ENCODE results near the gene PURA.
A peak's percentile ranks its signal among the peaks of the same experiment; 100 is the strongest.
"Not testable (repeated sequence)": the region's sequence is repeated elsewhere in the genome, so short reads cannot be mapped to it uniquely, and the experiment has no call there.

The PURA gene

DNA sequence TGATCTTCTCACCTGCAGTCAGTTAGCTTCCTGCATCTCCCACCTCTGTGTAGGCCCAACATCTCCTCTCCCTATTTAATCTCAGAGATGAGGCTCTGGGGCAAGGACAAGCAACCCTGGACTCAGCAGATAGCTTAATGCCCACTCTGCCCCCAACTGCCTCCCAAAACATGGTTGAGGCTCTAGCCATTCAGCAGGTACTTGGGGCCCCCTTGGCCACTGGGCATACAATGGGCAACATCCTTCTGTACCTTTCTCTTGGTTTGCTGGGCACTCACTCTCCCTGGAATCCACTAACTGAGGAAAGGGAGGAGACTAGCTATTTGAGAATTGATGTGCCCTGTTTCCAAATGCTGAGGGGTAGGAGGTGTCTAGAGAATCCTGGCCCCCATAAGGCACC lies 21.2 kb downstream of the PURA start:
- no peak for DNase-seq

DNA sequence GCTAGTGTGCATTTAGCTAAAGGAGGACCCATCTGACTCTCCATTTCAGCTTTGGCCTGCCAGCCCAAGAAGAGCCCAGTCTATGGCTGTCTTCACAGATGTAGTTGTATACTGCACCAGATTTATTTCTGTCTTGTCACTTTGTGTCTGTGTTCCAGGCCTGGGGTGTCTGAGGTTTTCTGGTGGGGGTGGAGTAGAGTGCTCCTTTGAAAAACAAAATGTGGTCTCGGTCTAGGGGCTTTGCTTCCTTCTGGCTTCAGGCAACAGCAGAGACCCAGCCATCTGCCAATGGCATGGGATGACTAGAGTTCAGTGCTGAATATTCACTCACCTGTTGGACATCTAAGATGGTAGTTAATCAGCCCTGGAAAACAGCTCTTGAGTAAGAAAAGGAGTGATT lies 22.7 kb downstream of the PURA start:
- no peak for DNase-seq

DNA sequence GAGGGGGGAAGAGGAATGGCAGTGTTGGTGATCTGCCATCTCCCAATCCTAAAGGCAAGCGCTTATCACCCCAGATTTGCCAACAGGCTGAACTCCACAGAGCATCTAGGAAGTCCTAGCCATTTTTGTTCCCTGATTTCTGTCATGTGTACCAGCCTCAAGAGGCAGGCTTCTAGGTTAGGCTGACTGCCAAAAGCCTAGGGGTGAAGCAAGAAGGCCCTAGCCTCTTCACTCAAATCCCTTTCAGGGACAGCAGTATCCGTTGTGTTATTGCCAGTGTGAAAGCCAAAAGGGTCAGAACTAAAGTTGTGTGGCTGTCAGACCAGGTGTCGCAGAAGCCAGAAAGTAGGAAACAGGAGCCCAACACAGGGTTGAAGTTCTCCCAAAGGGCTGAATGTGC lies 26.5 kb downstream of the PURA start:
- DNase-seq, result no peak

DNA sequence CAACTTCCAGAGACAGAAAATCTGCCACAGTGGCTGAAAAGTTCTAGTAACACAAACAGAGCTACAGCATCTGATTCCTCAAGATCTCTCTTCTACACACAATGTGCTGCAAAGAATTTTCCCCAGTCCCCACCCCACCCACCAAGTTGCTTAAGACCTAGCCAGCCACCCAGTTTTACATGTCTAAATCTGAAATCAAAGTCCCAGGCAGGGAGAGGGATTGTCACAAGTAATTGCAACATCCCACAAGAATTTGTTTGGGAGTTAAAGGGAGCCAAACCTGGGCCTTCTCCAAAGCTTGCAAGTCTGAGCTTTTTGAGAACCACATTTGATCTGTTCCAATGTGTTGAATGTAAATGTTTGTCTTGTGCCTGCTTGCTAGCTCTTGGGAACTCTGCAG lies 27.3 kb downstream of the PURA start:
- DNase-seq, result no peak

DNA sequence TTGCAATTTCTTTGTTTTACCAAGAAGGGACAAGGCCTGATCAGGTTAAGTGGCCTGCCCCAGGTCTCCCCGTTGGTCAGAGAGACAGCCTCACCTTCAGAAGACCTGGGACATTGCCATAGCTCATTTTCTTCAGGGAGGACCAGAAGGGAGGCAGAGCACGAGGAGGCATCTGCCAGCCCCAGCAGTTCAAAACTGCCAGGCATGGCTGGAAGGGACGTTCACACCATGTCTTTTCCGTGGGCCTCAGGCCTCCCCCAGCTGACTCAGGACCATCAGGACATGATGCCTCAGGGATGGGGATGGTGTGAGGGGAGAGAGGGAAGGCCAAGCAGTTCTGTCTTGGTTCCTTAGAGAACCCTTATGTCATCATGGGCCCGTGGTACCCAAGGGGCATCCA lies 28.3 kb downstream of the PURA start:
- DNase-seq, result no peak

DNA sequence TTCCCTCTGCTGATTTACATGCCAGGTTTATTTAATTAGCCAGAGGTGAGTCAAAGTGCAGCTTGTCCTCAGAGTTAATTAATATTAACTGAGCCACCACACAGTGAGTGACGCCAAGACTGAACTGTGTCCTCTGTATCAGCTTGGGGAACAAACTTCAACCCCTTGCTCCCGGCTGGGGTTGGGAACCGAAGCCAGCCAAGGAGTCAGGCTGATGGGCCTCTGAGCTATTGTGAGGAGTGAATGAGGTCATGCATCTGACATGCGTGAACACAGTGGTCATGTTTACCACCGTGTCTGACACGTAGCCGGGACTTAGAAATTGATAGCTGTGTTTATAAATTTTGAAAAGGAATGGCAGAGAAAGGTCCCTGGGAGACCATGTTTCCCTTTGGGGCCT lies 28.9 kb downstream of the PURA start:
- DNase-seq, result no peak

DNA sequence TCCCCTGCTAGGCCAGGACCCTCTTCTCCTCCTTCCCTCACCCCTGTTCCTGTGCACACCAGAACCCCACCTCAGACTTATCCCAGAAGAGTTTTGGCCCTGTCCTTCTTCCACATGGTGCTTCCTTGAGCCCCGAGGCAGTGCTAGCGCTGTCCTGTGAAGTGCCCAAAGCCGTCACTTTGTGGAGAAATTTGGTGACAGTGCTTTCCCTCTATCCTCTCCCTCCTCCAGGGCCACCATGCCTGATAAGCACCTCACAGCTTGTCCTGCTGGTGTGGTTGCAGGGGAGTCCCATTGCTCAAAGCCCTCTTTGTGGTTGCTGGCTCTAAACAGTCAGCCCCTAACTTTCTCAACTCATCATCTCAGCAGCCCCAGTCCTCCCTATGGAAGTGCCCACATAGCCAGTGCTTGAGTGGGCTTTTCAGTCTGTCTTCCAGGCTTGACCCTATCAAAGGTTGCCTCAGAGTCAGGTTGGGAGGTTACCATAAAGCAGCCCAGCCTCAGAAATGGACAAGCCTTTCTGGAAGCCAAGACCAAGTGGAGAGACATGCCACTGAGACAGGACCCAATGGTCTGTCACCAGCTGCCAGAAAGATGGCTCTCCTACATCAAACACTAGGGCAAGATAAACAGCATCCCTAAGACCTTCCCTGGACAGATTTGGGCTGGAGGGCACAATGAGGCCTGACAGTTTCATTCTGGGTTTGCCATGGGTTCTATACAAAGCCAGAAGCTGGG lies 29.8 kb downstream of the PURA start:
- no peak for DNase-seq

DNA sequence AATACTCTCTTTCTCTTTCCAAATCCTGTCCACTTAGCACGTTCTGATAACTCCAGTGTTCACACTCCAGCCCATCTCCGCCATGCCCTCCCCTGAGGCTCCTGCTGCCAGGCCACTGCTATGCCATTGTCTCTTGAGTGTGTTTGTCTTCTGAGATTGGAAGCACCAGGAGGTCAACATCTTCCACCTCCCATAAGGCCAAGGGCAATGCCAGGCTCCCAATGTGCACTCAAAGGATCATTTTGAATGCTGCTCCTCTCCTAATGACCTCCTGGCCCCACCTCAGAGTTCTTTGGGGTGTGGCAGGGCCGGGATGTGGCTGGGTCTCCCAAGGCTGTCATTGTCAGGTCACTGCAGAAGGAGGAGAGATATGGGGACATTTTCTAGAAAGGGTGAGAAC lies 31.3 kb downstream of the PURA start:
- no peak for DNase-seq

DNA sequence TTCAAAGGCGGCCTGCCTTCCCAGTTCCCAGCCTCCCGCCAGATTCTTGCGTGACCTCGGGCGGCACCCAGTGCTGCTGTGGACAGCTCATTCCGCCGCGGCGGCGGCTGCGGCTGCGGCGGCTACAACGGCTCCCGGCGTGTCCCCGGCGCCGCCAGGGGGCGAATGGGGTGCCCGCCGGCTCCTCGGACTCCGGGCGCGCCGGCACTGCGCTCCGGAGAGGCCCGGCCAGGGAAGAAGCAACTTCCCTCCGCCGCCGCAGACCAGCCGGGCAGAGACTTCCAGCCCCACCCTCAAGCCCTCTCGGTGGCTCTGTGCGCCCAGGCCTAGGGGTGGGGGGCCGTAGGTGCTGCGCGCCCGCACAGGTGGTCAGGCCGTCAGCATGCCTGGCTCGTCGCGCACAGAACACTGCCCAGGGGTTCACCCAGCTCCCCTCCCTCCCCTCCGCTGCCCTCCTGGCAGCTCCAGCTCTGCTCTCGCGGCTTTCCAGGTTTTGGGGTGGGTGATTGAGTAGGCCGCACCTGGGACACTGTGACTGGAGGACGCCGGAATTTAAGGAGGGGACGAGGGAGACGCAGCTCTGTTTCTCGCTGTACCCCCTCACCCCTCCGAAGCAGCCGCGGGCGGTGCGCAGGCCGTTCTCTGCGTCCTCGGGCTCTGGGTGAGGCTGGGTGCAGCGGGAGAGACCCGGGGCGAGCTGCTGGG lies 32.1 kb downstream of the PURA start:
- peak in 36 of 51 donors; percentile 19 to 77 (median 42) for DNase-seq

DNA sequence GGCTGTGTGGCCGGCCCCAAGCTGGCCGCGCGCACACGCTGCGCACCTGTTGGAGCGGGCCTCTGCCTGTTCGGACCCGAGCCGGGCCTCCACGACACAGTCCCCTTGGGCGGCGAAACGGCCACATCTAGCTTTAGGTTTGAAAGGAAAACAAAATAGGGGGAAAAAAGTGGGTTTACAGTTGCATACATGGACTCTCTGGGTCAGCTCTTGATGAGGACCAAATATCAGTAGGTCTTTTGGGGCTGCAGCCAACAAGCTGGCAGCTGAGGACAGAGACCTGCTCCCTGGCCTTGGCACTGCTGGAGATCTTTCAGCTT lies 32.6 kb downstream of the PURA start:
- DNase-seq, result no peak

DNA sequence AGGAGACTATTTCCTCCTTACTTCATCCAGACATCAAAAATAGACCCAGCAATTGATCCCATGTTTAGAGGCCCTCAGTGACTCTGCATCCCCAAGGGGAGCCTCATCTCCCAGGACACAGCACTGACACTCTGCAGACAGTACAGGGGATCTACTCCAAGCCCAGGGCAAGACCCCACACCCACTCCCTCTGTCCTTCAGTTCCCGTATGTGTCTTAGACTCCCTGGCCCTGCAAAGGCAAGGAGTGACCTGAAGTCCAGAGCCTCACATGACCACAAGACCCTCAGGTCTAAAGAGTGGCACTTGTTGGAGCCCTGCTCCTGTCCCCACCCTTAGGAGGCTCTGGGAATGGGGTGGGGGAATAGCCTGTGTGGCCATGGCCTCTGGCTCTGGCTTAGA lies 33.6 kb downstream of the PURA start:
- DNase-seq, result no peak

DNA sequence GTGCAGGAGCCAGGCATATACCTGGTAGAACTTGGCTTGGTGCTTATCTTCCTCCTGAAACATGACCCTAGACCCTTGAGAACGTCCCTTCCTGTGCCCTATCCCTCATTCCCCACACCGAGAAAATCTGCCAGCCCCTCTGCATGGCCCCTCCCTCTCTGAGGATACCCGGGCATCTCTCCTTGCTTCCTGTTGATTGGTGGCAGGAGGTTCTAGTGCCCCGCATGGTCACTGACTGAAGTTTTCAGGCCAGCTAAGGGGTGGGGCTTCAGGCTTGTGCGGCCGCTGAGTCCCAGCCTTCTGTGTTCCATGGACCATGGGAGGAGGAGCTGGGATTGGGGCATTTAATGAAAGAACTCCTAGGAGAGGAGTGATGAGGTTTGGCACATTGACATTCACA lies 34.6 kb downstream of the PURA start:
- peak in 5 of 51 donors; percentile 8 to 18 (median 12) for DNase-seq

DNA sequence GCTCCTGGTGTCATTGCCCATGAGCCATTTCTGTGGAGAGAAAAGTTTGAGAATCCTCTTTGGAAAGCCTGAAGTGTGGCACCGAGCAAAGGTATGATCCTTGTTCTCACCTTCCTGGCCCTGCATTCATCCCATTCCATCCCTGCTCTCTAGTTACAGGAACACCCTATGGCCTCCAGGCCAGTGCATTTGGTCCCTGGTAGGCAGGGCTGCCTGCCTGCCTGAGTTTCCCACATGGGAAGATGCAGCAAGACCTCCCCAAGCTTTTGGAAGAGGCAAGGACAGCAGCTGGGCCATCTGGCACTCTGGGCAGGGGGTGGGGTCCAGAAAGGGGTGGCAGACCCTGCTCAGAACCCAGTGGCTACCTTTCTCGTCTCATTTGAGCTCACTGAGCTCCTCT lies 36.3 kb downstream of the PURA start:
- no peak for DNase-seq

DNA sequence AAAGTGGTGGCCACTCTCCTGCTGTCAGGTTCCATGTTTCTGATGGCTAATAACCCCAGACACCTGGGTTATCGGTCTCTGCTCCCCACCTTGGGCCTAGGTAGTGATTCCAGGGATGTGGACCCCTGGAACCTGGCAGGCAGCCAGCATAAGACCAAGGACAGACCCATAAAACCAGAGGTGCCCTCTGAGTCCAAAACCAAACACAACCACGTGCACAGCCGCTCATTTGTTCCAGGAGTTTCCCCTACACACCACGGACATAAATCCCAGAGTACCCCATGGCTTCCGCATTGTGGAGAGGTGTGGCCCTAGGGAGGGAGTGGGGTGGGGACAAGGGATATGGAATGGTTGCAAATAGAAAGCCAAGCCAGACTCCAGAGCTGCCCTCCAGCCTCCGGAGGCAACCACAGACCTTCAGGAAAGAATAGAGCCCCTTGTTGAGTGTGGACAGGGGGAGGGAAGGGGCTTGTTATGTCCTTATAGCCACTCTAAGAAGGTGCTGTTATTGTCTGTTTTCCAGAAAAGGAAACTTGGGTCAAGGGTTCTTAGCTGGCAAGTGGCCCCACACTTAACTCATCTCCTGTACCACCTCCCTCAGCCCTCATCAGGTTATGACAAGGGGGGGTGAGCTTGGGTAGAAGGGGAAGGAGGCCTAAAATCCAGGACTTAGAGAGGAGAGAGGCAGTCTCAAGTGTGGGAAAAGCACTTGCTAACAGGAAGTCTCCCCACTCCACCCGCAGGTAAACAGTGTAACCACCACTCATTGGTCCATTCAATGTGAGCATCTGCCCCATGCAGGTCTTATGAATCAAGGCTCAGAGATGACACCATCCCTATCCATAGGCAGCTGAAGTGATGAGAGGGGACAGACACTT lies 37.5 kb downstream of the PURA start:
- DNase-seq, result no peak

DNA sequence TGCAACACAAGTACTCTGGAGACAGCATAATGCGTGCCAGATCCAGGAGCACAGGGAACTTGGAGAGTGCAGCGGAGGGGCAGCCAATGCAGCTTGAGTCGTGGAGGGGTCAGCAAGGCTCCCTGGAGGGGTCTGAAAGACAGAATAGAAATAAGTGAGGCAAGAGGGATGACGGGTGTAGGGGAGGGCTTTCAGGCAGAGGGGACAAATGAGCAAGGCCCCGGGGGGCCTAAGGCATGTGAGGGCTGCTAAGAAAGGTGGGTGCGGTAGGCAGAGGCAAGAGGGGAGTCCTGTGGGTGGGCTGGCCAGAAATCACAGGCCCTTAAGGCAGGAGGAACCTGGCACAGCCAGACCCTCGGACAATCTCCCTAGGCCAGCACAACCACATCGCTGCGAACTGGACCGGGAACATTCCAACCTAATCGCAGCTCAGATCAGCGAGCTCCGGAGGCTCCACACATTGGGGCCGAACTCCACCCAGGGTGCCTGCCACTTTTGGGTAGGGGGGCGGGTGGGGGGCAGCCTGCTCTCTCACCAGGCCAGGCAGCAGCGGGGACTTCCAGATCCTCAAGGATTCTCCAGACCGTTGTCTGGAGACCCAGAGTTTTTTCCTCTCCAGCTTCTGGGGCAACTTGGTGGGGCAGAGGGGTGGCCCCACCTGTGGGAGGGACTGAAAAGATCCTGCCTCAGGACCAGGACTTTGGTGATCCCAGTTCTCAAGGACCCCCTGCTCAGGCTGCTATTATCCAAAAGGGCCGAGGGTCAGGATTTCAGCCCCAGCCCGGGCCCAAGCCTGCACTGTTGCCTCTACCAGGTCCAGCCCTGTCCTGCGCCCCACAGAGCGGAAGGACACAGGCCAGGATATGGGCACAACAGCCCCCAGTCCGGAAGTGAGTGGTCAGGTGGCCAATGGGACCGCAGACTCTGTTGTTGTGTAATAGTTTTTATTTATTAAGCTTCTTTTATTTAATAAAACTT lies 38.4 kb downstream of the PURA start:
- DNase-seq, result no peak

DNA sequence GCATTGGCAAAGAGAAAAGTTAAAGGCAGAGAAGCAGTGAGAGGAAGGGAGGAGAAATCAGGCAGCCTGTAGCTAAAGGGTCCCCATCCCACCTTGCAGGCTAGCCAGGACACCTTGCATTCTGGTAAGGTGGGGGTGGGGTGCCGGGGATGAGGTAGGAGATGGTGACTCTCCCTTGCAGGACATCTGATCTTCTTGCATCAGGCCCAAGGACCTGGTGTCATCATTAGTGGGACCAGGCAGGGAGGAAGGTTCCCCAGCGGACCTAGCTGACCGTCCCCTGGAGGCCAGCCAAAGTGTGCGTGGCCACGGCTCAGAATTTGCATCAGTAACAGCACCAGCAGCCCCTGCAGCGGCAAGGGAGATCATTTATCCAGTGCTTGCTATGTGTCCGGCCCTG lies 39.3 kb downstream of the PURA start:
- DNase-seq, result peak in 1 of 51 donors; percentile 13

DNA sequence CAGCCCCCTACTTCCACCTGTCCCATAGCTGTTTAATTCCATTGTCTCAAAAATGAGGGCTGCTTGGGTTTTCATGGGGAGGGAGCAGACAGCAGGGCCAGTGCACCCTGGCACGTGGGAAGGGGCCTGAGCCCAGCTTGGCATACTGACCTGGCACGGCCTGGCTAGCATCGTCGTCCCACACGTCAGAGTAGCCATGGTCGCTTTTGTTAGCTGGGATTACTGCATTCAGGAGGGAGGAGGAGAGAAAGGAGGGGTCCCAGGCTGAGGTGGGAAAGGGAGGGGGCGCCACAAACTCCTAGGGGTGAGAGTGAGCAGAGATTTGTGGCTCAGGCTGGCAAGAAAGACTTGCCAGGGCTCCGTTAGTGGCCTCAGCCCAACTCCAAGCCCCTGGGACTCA lies 40.0 kb downstream of the PURA start:
- peak in 20 of 51 donors; percentile 6 to 65 (median 24) for DNase-seq

DNA sequence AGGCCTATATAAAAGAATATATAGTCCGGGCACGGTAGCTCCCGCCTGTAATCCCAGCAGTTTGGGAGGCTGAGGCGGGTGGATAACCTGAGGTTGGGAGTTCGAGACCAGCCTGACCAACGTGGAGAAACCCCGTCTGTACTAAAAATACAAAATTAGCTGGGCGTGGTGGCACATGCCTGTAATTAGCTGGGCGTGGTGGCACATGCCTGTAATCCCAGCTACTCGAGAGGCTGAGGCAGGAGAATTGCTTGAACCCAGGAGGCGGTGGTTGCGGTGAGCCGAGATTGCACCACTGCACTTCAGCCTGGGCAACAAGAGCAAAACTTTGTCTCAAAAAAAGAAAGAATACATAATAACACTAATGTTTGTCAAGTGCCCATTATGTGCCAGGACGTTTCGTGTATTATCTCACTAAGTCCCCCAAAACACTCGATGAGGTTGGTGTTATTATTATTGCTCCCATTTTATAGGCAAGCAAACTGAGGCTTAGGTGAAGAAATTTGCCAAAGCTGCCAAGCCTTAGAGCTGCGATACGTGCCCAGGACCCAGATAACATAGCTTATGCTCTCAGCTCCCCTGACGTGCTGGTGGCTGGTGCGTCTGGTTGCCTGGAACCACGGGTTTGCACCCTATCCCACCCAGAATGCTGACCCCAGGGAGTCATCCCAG lies 40.9 kb downstream of the PURA start:
- DNase-seq, result not testable (repeated sequence)

DNA sequence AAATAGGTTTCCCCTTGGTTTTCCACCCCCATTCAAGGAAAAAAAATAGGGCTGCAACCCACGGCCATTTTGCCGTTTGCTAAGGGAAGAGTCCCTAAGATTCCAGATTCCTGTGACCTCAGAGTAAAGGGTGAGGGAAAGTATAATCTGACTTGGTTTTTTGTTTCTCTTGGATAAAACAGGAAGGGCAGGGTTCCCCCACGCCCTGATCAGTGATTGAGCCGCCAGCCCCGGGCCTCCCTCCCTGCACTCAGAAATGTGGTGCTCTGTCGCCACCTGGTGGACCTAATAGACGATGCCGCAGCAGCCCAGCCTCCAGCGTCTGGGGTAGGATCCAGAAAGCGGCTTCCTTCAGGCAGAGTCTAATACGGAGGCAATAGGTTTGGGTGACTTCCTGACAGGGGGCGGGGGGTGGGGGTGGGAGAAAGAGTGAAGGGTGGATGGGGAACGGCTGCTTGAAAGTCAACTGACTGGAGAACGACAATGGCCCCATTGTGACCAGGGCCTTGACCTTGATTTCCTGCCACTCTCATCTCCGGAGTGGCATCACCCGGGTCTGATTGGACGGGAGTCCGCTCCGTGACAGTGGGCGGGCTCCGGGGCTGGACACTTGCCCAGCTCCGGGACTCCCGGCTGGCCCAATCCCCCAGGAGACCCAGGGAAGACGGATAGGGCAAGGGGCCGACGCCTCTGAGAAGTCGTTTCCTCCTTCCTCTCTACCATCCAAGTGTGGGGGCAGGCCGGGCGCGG lies 43.3 kb downstream of the PURA start:
- peak; percentile 66 to 98 (median 91) for DNase-seq
